Measurements from ENCODE around the gene IL18R1. TPM values are rescaled to one million over a fixed set of nuclear protein-coding genes. Genes with fewer than 3 reads are reported as not detected.

IL18R1 gene
- total RNA-seq, 3 donors from 2014 or later, result 3.9 to 6.1 (median 5.2) TPM

DNA sequence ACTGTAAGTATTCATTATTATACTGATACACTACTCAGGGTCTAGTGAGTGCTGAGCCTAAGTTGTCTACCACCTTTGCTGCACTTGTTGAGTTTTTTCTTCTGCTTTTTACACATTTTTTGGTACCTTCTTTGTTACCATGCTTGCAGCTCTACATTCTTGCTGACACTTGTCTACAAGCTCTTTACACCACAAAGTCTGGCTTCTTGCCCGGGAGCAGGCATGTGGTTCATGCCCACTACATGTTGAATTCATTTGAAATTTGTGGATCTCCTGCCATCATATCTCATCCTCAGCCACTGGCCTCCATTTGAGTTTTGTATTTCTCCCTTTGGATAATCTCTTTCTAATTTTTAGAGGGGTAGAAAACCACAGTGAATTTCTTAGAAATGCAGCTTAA is 29.9 kb downstream of the IL18R1 start:
- no peak for ATAC-seq
- no peak for DNase-seq
- H3K4me3 ChIP-seq, result no peak overlapping the region
- TF ChIP-seq, protein P1, sequence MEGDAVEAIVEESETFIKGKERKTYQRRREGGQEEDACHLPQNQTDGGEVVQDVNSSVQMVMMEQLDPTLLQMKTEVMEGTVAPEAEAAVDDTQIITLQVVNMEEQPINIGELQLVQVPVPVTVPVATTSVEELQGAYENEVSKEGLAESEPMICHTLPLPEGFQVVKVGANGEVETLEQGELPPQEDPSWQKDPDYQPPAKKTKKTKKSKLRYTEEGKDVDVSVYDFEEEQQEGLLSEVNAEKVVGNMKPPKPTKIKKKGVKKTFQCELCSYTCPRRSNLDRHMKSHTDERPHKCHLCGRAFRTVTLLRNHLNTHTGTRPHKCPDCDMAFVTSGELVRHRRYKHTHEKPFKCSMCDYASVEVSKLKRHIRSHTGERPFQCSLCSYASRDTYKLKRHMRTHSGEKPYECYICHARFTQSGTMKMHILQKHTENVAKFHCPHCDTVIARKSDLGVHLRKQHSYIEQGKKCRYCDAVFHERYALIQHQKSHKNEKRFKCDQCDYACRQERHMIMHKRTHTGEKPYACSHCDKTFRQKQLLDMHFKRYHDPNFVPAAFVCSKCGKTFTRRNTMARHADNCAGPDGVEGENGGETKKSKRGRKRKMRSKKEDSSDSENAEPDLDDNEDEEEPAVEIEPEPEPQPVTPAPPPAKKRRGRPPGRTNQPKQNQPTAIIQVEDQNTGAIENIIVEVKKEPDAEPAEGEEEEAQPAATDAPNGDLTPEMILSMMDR (IDR thresholded peaks at IDR 0.05), result no peak
- H3K4me1 ChIP-seq (ENCODE audit: low read depth), result no peaks in the 10 kb centered on the region
- intact Hi-C loops (cut with DNase I, micrococcal nuclease), result no loop called here
- no peaks in the 10 kb centered on the region for H3K9me3 ChIP-seq
- no peaks in the 10 kb centered on the region for H3K36me3 ChIP-seq (ENCODE audit: low read depth)

- TF ChIP-seq, protein P1 (IDR thresholded peaks at IDR 0.05), result no peak
- intact Hi-C loops (cut with DNase I, micrococcal nuclease), result no loop called here
- Histone ChIP-seq H3K9me3 (no peaks in the 10 kb centered on the region), H3K4me3 (no peak overlapping the region), H3K4me1 (ENCODE audit: low read depth) (no peaks in the 10 kb centered on the region), H3K36me3 (ENCODE audit: low read depth) (no peaks in the 10 kb centered on the region)
- DNase-seq (no peak), ATAC-seq (no peak)
Observed at GRCh38 chr2:102386004-102386403, 30.4 kb downstream of the IL18R1 start.

GRCh38 chr2:102386867-102387541 is 31.4 kb downstream of the IL18R1 start:
- H3K4me3 ChIP-seq, result no peak overlapping the region
- H3K4me1 ChIP-seq (ENCODE audit: low read depth), result no peaks in the 10 kb centered on the region
- TF ChIP-seq, protein P1 (IDR thresholded peaks at IDR 0.05), result no peak
- ATAC-seq (no peak), DNase-seq (no peak)
- H3K9me3 ChIP-seq, result no peaks in the 10 kb centered on the region
- no peaks in the 10 kb centered on the region for H3K36me3 ChIP-seq (ENCODE audit: low read depth)
- intact Hi-C loops (cut with DNase I, micrococcal nuclease), result no loop called here

- intact Hi-C loops (cut with DNase I, micrococcal nuclease), result no loop called here
- no peak for ATAC-seq
- no peaks in the 10 kb centered on the region for H3K36me3 ChIP-seq (ENCODE audit: low read depth)
Observed at GRCh38 chr2:102387763-102388546, 32.4 kb downstream of the IL18R1 start.

DNA sequence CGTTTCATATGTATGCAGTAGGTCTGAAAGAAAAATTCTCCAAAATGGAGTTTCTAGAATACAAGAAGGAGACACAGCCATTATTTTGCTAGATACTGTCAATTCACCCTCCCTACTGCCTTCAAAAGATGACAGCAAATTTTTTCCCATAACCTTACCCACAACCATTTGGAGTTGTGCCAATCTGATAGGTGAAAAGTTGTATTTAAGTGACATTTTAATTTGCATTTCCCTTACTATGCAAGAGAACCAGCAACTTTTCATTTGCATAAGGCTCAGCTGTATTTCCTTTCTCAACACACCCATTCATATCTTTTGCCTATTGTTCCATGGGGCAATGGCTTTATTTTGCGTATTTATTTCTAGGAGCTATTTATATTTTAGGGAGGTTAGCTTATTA is 36.0 kb downstream of the IL18R1 start:
- Histone ChIP-seq H3K36me3 (ENCODE audit: low read depth) (no peaks in the 10 kb centered on the region), H3K4me3 (no peak overlapping the region), H3K4me1 (ENCODE audit: low read depth) (no peaks in the 10 kb centered on the region), H3K9me3 (no peaks in the 10 kb centered on the region)
- no peak for ATAC-seq
- intact Hi-C loops (cut with DNase I, micrococcal nuclease), result no loop called here
- DNase-seq, result no peak
- TF ChIP-seq, protein P1 (IDR thresholded peaks at IDR 0.05), result no peak

More at GRCh38 chr2:102387763-102388546, 32.4 kb downstream of the IL18R1 start:
- Histone ChIP-seq H3K9me3 (no peaks in the 10 kb centered on the region), H3K4me3 (no peak overlapping the region), H3K4me1 (ENCODE audit: low read depth) (no peaks in the 10 kb centered on the region)
- TF ChIP-seq, protein P1 (IDR thresholded peaks at IDR 0.05), result no peak
- DNase-seq, result no peak
